Fibroblast of lung (primary cell): ENCODE measurements around the gene FADS2. TPM values are rescaled to one million over a fixed set of nuclear protein-coding genes. Genes with fewer than 3 reads are reported as not detected.

ENCODE experiments used
- DNase-seq, 2 donors: peaks; one replicate each; pipeline versions ENCODE4 v3.0.0 to v3.0.0-alpha.2; 2010; ENCODE audit warnings: low read depth in 2 of 2
- H2AFZ ChIP-seq: 2 replicates; pipeline ENCODE4 v1.5.1; 2012; ENCODE audit warnings: low read length, control low read depth, inconsistent platforms
- H3K27ac ChIP-seq: 2 replicates; pipeline ENCODE4 v1.5.1; 2011; ENCODE audit warnings: low read length, control low read depth; ENCODE audit not compliant: insufficient read depth
- H3K27me3 ChIP-seq: 2 replicates; pipeline ENCODE4 v1.5.1; 2011; ENCODE audit warnings: mild to moderate bottlenecking, low read length; ENCODE audit not compliant: control insufficient read depth, insufficient read depth
- H3K36me3 ChIP-seq: 2 replicates; pipeline ENCODE4 v1.5.1; 2011; ENCODE audit warnings: low read length; ENCODE audit not compliant: control insufficient read depth, insufficient read depth
- H3K4me1 ChIP-seq: 2 replicates; pipeline ENCODE4 v1.5.1; 2011; ENCODE audit warnings: low read length; ENCODE audit not compliant: control insufficient read depth, insufficient read depth; ENCODE audit errors: extremely low read depth
- H3K4me2 ChIP-seq: 2 replicates; pipeline ENCODE4 v1.5.1; 2011; ENCODE audit warnings: low read length, control low read depth; ENCODE audit not compliant: insufficient read depth; ENCODE audit errors: extremely low read depth
- H3K4me3 ChIP-seq, 4 experiments: fragments of 200-600 bp in 1 of 4; sonication (generic) in 1 of 4; replicated peaks in 1 of 4; 2 replicates each; pipeline ENCODE4 v1.5.1; 2011 to 2016; ENCODE audit warnings: low read length in 4 of 4, low read depth in 3 of 4, mild to moderate bottlenecking in 3 of 4, control low read depth in 2 of 4, inconsistent platforms in 1 of 4, mixed read lengths in 1 of 4; ENCODE audit not compliant: insufficient read depth in 1 of 4; ENCODE audit errors: control extremely low read depth in 1 of 4
- H3K79me2 ChIP-seq: 2 replicates; pipeline ENCODE4 v1.5.1; 2012; ENCODE audit warnings: mild to moderate bottlenecking, low read length, inconsistent platforms; ENCODE audit not compliant: control insufficient read depth, insufficient read depth
- H3K9ac ChIP-seq: 2 replicates; pipeline ENCODE4 v1.5.1; 2011; ENCODE audit warnings: mild to moderate bottlenecking, low read length, control low read depth; ENCODE audit not compliant: insufficient read depth
- H3K9me3 ChIP-seq: 2 replicates; pipeline ENCODE4 v1.5.1; 2012; ENCODE audit warnings: low read depth, low read length; ENCODE audit not compliant: control insufficient read depth, insufficient read depth
- H4K20me1 ChIP-seq: 2 replicates; pipeline ENCODE4 v1.5.1; 2011; ENCODE audit warnings: low read length; ENCODE audit not compliant: control insufficient read depth, insufficient read depth; ENCODE audit errors: extremely low read depth
- EZH2 ChIP-seq: IDR thresholded peaks from 2 replicates; pipeline ENCODE4 v1.5.1; 2012; ENCODE audit warnings: low read length, control low read depth, mild to moderate bottlenecking; ENCODE audit errors: missing control alignments
- polyA plus RNA-seq, 2 donors: library from polyadenylated mRNA; depleted of rRNA in 1 of 2; stranded (reverse) in 1 of 2; unstranded in 1 of 2; fragments of >200 nt; gene quantifications; 2 replicates each; pipeline ENCODE4 v1.2.1, GENCODE V29; 2011 to 2012; ENCODE audit warnings: missing spikeins in 1 of 2
- total RNA-seq: library from RNA; depleted of rRNA; stranded (reverse); fragments of >200 nt; gene quantifications from 2 replicates; pipeline ENCODE4 v1.2.1, GENCODE V29; 2014
- TF ChIP-seq, protein P1 (sequence below), 2 donors: IDR thresholded peaks in 1 of 2; conservative IDR thresholded peaks in 1 of 2; 1 replicate in 1 of 2; 2 replicates in 1 of 2; pipeline ENCODE4 v1.5.1; 2011 to 2012; ENCODE audit warnings: low read length in 2 of 2, control low read depth in 1 of 2, inconsistent platforms in 1 of 2, low read depth in 1 of 2, mild to moderate bottlenecking in 1 of 2

FADS2 gene
- total and polyA plus RNA-seq, 2 donors (not counting 1 experiment from before 2014, with no cell fraction given): 418 to 932 TPM

GRCh38 chr11:61782299-61782698, 45.8 kb upstream of the FADS2 start:
- TF ChIP-seq, protein P1, sequence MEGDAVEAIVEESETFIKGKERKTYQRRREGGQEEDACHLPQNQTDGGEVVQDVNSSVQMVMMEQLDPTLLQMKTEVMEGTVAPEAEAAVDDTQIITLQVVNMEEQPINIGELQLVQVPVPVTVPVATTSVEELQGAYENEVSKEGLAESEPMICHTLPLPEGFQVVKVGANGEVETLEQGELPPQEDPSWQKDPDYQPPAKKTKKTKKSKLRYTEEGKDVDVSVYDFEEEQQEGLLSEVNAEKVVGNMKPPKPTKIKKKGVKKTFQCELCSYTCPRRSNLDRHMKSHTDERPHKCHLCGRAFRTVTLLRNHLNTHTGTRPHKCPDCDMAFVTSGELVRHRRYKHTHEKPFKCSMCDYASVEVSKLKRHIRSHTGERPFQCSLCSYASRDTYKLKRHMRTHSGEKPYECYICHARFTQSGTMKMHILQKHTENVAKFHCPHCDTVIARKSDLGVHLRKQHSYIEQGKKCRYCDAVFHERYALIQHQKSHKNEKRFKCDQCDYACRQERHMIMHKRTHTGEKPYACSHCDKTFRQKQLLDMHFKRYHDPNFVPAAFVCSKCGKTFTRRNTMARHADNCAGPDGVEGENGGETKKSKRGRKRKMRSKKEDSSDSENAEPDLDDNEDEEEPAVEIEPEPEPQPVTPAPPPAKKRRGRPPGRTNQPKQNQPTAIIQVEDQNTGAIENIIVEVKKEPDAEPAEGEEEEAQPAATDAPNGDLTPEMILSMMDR (conservative IDR thresholded peaks at IDR 0.05 in 1 of 2, IDR thresholded peaks at IDR 0.05 in 1 of 2; ENCODE audit: low read depth in 1 of 2, low read length in 2 of 2): no peak
- no peak for TF ChIP-seq EZH2
- H3K36me3 ChIP-seq: peaks cover 1% of the 10 kb centered on the region

DNA sequence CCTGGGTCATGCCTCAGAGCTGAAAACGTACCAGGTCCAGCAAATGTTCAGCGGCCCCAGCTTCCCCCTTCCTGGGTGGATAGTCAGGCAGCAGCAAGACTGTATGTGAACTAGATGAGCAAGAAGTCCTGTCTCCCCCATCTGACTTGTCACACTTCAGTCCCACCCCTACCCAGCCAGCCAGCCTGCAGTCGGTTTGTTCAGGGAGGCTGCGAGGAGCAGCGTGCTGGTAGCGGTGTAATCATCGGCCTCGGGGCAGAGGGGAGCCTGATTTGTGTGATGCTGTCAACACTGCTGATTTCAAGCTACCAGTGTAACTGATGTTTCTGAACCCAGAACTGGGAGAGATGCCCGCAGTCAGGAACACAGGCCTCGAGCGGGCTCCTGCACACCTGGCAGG, 45.3 kb upstream of the FADS2 start:
- H2AFZ ChIP-seq: no peak overlapping the region
- no peaks in the 10 kb centered on the region for H3K4me1 ChIP-seq
- H3K36me3 ChIP-seq: peaks cover 3% of the 10 kb centered on the region
- H3K79me2 ChIP-seq: no peaks in the 10 kb centered on the region
- no peak for DNase-seq
- TF ChIP-seq, protein P1 (conservative IDR thresholded peaks at IDR 0.05 in 1 of 2, IDR thresholded peaks at IDR 0.05 in 1 of 2; ENCODE audit: low read depth in 1 of 2, low read length in 2 of 2): no peak
- no peak for TF ChIP-seq EZH2
- H4K20me1 ChIP-seq: no peaks in the 10 kb centered on the region
- H3K4me2 ChIP-seq: no peak overlapping the region
- no peak overlapping the region for H3K27ac ChIP-seq
- H3K9ac ChIP-seq: no peak overlapping the region
- H3K4me3 ChIP-seq: no peak overlapping the region
- no peaks in the 10 kb centered on the region for H3K27me3 ChIP-seq
- H3K9me3 ChIP-seq: no peaks in the 10 kb centered on the region

More at GRCh38 chr11:61782299-61782698, 45.8 kb upstream of the FADS2 start:
- Histone ChIP-seq H3K4me3 (no peak overlapping the region), H3K79me2 (no peaks in the 10 kb centered on the region), H3K27me3 (no peaks in the 10 kb centered on the region), H3K9me3 (no peaks in the 10 kb centered on the region), H2AFZ (no peak overlapping the region), H3K4me1 (no peaks in the 10 kb centered on the region), H4K20me1 (no peaks in the 10 kb centered on the region), H3K4me2 (no peak overlapping the region), H3K9ac (no peak overlapping the region), H3K27ac (no peak overlapping the region)
- no peak for DNase-seq

GRCh38 chr11:61783717-61784505, 44.2 kb upstream of the FADS2 start:
- H3K27ac ChIP-seq: no peak overlapping the region
- peak in 1 of 2 donors; percentile 84 for DNase-seq
- H3K9ac ChIP-seq: no peak overlapping the region
- H3K4me1 ChIP-seq: no peaks in the 10 kb centered on the region
- TF ChIP-seq EZH2: no peak
- TF ChIP-seq, protein P1 (conservative IDR thresholded peaks at IDR 0.05 in 1 of 2, IDR thresholded peaks at IDR 0.05 in 1 of 2; ENCODE audit: low read depth in 1 of 2, low read length in 2 of 2): no peak
- H3K4me2 ChIP-seq: no peak overlapping the region
- H3K27me3 ChIP-seq: no peaks in the 10 kb centered on the region
- no peaks in the 10 kb centered on the region for H4K20me1 ChIP-seq
- H3K36me3 ChIP-seq: peaks cover 5% of the 10 kb centered on the region
- H3K79me2 ChIP-seq: no peaks in the 10 kb centered on the region
- H2AFZ ChIP-seq: no peak overlapping the region
- no peak overlapping the region for H3K4me3 ChIP-seq
- no peaks in the 10 kb centered on the region for H3K9me3 ChIP-seq
